Activated CD8-positive, alpha-beta T cell treated with anti-CD3 and anti-CD28 coated beads for 36 hours (primary cell): ENCODE data around the gene RSAD1. TPM values are rescaled to one million over a fixed set of nuclear protein-coding genes. Genes with fewer than 3 reads are reported as not detected.

ENCODE experiments used
- ATAC-seq: fragments of 200-7000 bp; cut with Tn5 transposase; one replicate; pipeline ENCODE4 v1.10.0; 2021; ENCODE audit warnings: mild to moderate bottlenecking, moderate library complexity
- CTCF ChIA-PET: fragments of 350-600 bp; sonication (Branson Sonifier 250); formaldehyde crosslinking; loops from one replicate; lab custom pipeline; 2021; ENCODE audit warnings: antibody characterized with exemption; lab: Charles Lee
- POLR2A ChIA-PET: fragments of 350-600 bp; sonication (Branson Sonifier 250); formaldehyde crosslinking; loops from one replicate; lab custom pipeline; 2021; ENCODE audit warnings: antibody characterized with exemption; lab: Charles Lee
- DNase-seq: peaks from one replicate; pipeline ENCODE4 v3.0.0-alpha.2; 2020
- H3K27ac Mint-ChIP-seq: one replicate; pipeline ENCODE4 v1.8.0; 2021; ENCODE audit warnings: mild to moderate bottlenecking, mixed read lengths
- H3K27me3 Mint-ChIP-seq: one replicate; pipeline ENCODE4 v1.8.0; 2021; ENCODE audit warnings: mixed read lengths
- H3K36me3 Mint-ChIP-seq: one replicate; pipeline ENCODE4 v1.8.0; 2021; ENCODE audit warnings: low read depth, mixed read lengths
- H3K4me1 Mint-ChIP-seq: one replicate; pipeline ENCODE4 v1.8.0; 2021; ENCODE audit warnings: low read depth, mixed read lengths
- H3K4me3 Mint-ChIP-seq: one replicate; pipeline ENCODE4 v1.8.0; 2021; ENCODE audit warnings: mild to moderate bottlenecking, moderate library complexity, mixed read lengths
- H3K9me3 Mint-ChIP-seq: one replicate; pipeline ENCODE4 v1.8.0; 2021; ENCODE audit warnings: mixed read lengths
- CTCF ChIP-seq: fragments of 200-600 bp; IDR thresholded peaks from one replicate; pipeline ENCODE4 v1.8.0; 2022; ENCODE audit warnings: antibody characterized with exemption, mild to moderate bottlenecking
- intact Hi-C: fragments of 100-400 bp; cut with micrococcal nuclease; formaldehyde crosslinking; loops from one replicate; pipeline ENCODE4 v1.10.0; 2022
- total RNA-seq, 2 experiments: library from RNA; stranded (reverse); gene quantifications; one replicate each; pipeline ENCODE4 v1.2.3, GENCODE V29; 2021

RSAD1 gene
- total RNA-seq, 2 experiments from 2014 or later, result 39.2 to 40.7 TPM

- no peak for TF ChIP-seq CTCF
- Mint-ChIP-seq H3K4me3 (no peak overlapping the region), H3K27me3 (no peaks in the 10 kb centered on the region), H3K27ac (no peak overlapping the region), H3K9me3 (no peaks in the 10 kb centered on the region), H3K36me3 (no peaks in the 10 kb centered on the region), H3K4me1 (no peaks in the 10 kb centered on the region)
- ChIA-PET CTCF (interaction anchor here (0.9 to 1.6 kb wide), 4 partner anchors 13 to 243 kb away, joined by 3 to 7 read pairs (median 5); partner anchors contain the start of gene LRRC59), POLR2A (no interaction called here)
- ATAC-seq (no peak), DNase-seq (no peak)
- intact Hi-C loops, result no loop called here
These were observed 35.1 kb upstream of the RSAD1 start for GRCh38 chr17:50443505-50443974.

GRCh38 chr17:50444841-50445715 is 33.6 kb upstream of the RSAD1 start:
- Mint-ChIP-seq H3K9me3 (no peaks in the 10 kb centered on the region), H3K27me3 (no peaks in the 10 kb centered on the region), H3K4me3 (no peak overlapping the region), H3K27ac (no peak overlapping the region), H3K36me3 (no peaks in the 10 kb centered on the region), H3K4me1 (no peaks in the 10 kb centered on the region)
- intact Hi-C loops, result no loop called here
- ATAC-seq (no peak), DNase-seq (no peak)
- POLR2A ChIA-PET, result interaction anchor here (0.6 to 0.7 kb wide), 2 partner anchors 48 to 71 kb away, joined by 3 to 4 read pairs; partner anchors contain the start of gene LRRC59
- CTCF ChIA-PET, result no interaction called here
- no peak for TF ChIP-seq CTCF

GRCh38 chr17:50445730-50446325 is 32.8 kb upstream of the RSAD1 start:
- no peak overlapping the region for H3K27ac Mint-ChIP-seq
- ATAC-seq, result no peak
- TF ChIP-seq CTCF, result no peak
- H3K9me3 Mint-ChIP-seq, result no peaks in the 10 kb centered on the region
- intact Hi-C loops, result no loop called here
- H3K27me3 Mint-ChIP-seq, result no peaks in the 10 kb centered on the region
- no peak for DNase-seq
- ChIA-PET POLR2A (interaction anchor here (0.6 kb wide), 2 partner anchors 49 to 184 kb away, joined by 4 read pairs; partner anchors contain the start of gene LRRC59), CTCF (interaction anchor here (0.7 to 0.9 kb wide), 3 partner anchors 37 to 181 kb away, joined by 3 read pairs; no protein-coding TSS in a partner anchor)
- H3K4me1 Mint-ChIP-seq, result no peaks in the 10 kb centered on the region
- no peak overlapping the region for H3K4me3 Mint-ChIP-seq
- H3K36me3 Mint-ChIP-seq, result no peaks in the 10 kb centered on the region

GRCh38 chr17:50447870-50448595 is 30.6 kb upstream of the RSAD1 start:
- no peak overlapping the region for H3K4me3 Mint-ChIP-seq
- no peaks in the 10 kb centered on the region for H3K9me3 Mint-ChIP-seq
- CTCF ChIA-PET, result no interaction called here
- POLR2A ChIA-PET, result no interaction called here
- H3K27ac Mint-ChIP-seq, result no peak overlapping the region
- no peak for ATAC-seq
- intact Hi-C loops, result no loop called here
- no peak for DNase-seq
- no peak for TF ChIP-seq CTCF
- no peaks in the 10 kb centered on the region for H3K27me3 Mint-ChIP-seq
- H3K4me1 Mint-ChIP-seq, result no peaks in the 10 kb centered on the region
- no peaks in the 10 kb centered on the region for H3K36me3 Mint-ChIP-seq
